ENCODE data around the gene SLC22A1.

SLC22A1 gene

DNA sequence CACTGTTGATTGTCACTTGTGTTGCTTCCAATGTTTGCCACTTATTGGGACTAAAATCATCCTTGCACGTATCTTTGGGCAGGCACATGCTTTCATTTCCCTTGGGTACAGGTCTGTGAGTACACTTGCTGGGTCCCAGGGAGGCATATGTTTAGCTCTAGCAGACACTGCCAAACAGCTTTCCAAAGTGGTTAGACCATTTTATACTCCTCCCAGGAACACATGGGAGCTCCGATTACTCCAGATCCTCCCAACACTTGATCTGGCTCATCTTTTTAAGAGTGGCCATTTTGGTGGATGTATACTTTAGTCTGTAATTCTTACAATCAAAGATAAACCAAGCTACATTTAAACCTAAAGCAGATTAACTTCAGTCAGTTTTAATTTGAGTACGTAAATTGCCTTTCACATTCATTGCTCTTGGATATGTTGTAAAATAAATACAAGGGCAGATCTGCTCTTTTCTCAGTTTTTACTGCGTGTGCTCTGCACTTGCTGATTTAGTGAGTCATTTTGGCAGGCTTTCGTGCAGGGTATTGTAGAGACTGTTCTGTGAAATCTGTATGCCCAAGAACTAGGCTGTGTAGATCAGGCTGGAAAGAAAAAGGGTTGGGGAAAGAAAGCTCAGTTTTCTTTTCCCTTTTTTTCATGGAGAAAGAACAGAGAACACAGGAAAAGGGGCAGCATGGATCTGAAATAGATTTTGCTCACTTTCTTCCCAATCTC, 19.5 kb downstream of the SLC22A1 start:
- DNase-seq (ENCODE audit: low spot score), result no peak
- TF ChIP-seq, protein P1, sequence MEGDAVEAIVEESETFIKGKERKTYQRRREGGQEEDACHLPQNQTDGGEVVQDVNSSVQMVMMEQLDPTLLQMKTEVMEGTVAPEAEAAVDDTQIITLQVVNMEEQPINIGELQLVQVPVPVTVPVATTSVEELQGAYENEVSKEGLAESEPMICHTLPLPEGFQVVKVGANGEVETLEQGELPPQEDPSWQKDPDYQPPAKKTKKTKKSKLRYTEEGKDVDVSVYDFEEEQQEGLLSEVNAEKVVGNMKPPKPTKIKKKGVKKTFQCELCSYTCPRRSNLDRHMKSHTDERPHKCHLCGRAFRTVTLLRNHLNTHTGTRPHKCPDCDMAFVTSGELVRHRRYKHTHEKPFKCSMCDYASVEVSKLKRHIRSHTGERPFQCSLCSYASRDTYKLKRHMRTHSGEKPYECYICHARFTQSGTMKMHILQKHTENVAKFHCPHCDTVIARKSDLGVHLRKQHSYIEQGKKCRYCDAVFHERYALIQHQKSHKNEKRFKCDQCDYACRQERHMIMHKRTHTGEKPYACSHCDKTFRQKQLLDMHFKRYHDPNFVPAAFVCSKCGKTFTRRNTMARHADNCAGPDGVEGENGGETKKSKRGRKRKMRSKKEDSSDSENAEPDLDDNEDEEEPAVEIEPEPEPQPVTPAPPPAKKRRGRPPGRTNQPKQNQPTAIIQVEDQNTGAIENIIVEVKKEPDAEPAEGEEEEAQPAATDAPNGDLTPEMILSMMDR (IDR thresholded peaks at IDR 0.05; ENCODE audit: borderline replicate concordance, control extremely low read depth, extremely low read depth, insufficient read depth, missing control alignments), result no peak
- in situ Hi-C loops (cut with MboI; ENCODE audit: low sequenced_read_pairs, unreplicated experiment), result loop anchor here (25.0 kb wide), 1 partner anchor 321 kb away; no protein-coding TSS in a partner anchor

DNA sequence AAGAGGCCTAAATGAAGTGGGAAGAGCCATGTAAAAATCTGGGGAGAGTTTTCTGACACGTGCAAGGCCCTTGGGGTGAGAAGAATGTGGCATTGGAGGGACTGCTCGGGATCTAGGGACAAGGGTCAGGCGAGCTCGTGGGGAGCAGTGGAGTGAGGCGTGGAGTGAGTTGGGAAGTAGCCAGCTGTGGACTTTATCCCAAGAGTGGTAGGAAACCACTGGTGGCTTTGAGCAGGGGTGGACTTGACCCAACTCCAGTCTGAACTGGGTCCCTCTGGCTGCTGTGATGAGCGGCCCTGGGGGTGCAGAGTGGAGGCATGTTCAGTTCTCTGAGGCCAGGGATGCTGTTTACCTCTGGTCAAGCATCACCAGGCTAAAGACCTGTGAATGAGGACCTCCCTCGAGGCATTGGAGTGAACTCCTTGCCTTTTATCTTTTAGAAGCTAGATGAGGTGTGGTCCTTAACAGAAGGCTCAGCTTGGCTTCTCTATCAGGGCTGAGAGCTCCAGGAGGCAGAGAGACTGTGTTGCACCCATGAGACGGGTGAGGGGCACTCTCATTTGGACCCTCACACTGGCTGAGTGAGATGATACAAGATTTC, 20.6 kb downstream of the SLC22A1 start:
- in situ Hi-C loops (cut with MboI; ENCODE audit: low sequenced_read_pairs, unreplicated experiment), result loop anchor here (25.0 kb wide), 1 partner anchor 320 kb away; no protein-coding TSS in a partner anchor
- DNase-seq (ENCODE audit: low spot score), result no peak
- TF ChIP-seq, protein P1 (IDR thresholded peaks at IDR 0.05; ENCODE audit: borderline replicate concordance, control extremely low read depth, extremely low read depth, insufficient read depth, missing control alignments), result no peak

DNA sequence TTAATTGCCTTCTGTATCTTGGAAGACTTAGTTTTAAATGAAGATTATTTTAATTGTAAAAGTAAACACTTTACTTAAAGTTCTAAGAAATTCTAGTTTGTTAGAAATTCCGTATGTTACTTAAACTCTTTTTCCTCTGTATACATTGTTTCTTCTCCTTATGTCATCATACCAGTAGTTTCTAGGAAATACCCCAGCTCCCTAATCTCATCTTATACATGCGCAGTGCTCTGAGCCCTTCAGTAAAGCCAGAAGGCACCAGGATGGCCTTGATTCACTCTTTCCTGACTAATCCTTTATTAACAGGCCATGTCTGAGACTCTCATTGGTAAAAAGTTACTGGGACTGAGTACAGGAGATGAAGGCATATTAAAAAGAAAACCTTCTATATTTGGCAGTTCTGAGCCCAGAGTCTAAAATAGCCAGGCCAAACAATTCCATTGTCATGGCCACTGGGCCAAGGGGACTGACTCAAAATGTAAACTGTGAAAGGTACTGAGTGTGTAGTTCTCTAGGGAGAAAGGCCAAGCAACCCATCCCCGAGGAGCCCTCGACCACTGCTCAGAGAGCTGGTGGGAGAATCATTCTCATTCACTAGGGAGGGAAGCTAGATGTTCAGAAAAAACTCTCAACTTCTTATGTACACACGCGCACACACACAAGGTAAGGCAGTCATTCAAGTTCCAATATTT, 25.0 kb downstream of the SLC22A1 start:
- in situ Hi-C loops (cut with MboI; ENCODE audit: low sequenced_read_pairs, unreplicated experiment), result loop anchor here (25.0 kb wide), 1 partner anchor 316 kb away; no protein-coding TSS in a partner anchor
- DNase-seq (ENCODE audit: low spot score), result no peak
- TF ChIP-seq, protein P1 (IDR thresholded peaks at IDR 0.05; ENCODE audit: borderline replicate concordance, control extremely low read depth, extremely low read depth, insufficient read depth, missing control alignments), result no peak

DNA sequence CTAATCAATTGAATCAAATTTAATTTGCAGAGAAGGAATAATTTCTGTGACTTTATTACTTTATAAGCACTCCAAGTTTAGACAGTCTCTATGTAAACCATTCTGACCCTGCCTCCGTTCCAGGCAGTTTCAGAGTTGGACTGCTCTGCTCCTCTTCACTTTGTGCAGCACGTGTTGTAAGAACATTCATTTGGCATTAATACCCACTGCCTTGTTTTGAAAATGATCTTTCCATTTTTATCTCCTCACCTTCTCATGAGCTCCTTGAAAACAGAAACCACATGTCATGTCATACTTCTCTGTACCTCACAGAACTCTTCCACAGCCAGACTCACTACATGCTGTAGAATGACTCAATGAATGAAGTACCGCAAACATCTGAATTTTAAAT, 25.5 kb downstream of the SLC22A1 start:
- TF ChIP-seq, protein P1 (IDR thresholded peaks at IDR 0.05; ENCODE audit: borderline replicate concordance, control extremely low read depth, extremely low read depth, insufficient read depth, missing control alignments), result no peak
- in situ Hi-C loops (cut with MboI; ENCODE audit: low sequenced_read_pairs, unreplicated experiment), result loop anchor here (25.0 kb wide), 1 partner anchor 315 kb away; no protein-coding TSS in a partner anchor
- no peak for DNase-seq (ENCODE audit: low spot score)

DNA sequence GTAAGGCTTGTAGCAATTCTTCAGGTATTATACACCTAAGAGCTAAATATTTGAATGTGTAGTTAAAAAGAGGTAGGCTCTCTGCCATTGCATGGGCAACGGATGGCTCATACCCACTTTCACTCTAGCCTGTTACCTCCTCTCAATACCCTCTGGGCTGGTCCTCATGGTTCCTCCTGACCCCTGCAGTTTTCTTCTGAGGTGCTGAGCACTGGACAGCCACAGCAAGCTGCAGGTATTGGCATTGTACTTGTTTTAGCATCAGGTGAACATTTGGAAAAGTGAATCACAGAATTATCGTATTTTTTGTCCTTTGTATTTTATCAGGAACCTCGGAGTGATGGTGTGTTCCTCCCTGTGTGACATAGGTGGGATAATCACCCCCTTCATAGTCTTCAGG, 32.9 kb downstream of the SLC22A1 start:
- in situ Hi-C loops (cut with MboI; ENCODE audit: low sequenced_read_pairs, unreplicated experiment), result no loop called here
- TF ChIP-seq, protein P1 (IDR thresholded peaks at IDR 0.05; ENCODE audit: borderline replicate concordance, control extremely low read depth, extremely low read depth, insufficient read depth, missing control alignments), result no peak
- no peak for DNase-seq (ENCODE audit: low spot score)

DNA sequence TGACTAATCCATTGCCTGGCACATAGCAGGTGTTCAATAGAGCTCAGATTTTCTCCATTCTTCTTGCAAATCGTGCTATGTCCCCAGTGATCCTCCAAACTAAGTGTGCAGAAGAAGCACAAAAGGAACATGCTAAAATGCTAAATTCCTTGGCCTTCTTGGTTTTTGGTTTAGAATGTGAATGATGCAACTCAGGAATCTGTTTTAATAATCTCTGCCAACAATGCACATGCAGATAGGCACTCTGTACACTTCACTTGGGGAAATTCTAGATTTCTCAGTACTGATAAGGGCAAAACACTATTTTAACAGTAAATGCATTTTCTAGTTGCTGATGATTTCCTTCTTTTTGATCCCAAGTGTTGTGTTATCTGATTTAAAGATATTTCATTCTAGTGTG, 35.2 kb downstream of the SLC22A1 start:
- in situ Hi-C loops (cut with MboI; ENCODE audit: low sequenced_read_pairs, unreplicated experiment), result no loop called here
- DNase-seq (ENCODE audit: low spot score), result no peak
- TF ChIP-seq, protein P1 (IDR thresholded peaks at IDR 0.05; ENCODE audit: borderline replicate concordance, control extremely low read depth, extremely low read depth, insufficient read depth, missing control alignments), result no peak
